ENCODE data around the gene TEFM. TPM values are rescaled to one million over a fixed set of nuclear protein-coding genes. Genes with fewer than 3 reads are reported as not detected.

Gene TEFM, protein sequence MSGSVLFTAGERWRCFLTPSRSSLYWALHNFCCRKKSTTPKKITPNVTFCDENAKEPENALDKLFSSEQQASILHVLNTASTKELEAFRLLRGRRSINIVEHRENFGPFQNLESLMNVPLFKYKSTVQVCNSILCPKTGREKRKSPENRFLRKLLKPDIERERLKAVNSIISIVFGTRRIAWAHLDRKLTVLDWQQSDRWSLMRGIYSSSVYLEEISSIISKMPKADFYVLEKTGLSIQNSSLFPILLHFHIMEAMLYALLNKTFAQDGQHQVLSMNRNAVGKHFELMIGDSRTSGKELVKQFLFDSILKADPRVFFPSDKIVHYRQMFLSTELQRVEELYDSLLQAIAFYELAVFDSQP
- 13.6 and 18.4 TPM in 2 replicates for total RNA-seq (2014; rRNA removed; shearing (Covaris generic))

DNA sequence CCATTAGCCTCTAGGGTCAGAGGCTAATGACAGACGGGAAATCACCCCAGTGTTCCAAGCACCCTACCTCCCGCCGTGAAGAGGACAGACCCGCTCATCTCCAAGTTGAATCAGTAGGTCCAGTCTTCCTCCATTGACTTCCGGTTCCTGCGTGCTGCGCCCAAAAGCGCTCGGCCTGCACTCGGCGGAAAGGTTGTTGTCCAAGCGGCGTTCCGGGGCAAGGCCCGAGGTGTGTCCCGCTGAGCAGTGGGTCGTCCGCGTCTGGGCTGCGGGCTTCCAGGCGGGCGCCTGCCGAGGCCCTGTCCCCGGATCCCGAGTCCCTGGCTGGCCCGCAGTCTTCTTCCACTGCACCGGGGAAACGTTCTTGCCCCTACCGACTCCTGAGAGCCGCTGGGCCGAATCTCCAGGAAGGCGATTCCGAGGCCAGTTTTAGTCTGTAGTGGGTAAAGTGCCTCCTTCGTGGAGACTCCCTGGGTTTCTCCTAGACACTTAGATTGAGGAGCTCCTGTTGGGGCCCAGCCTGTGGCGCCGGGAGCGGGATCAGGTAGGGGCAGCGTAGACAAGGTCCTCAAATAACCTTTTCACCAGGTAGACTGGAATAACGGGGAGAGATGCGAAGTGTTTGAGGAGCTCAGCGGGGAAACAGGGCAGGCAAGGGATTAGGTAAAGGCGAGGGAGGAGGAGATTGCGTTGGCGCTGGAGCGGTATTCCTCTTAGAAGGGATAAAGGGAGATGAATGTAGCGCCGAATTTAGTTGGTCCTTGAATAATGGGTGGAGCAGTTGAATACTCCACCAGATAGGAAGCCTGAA, at the start of gene TEFM:
TEFM (minus strand) TSS at position 138 of the 811 bp plus-strand sequence; CDS start at position 98, 40 bp downstream.

GRCh38 chr17:30921544-30922196, 15.6 kb upstream of the TEFM start, which contains the start of gene ADAP2:
Gene ADAP2, plus strand, starts transcription at chr17:30921945. Its CDS starts 70 bp downstream, at chr17:30922015.

Small RNAs within 50 kb of the gene (small RNA-seq; reads per million reads assigned to genes)
- not detected for gene RNU6-298P

Other genes starting within 250 kb of the TEFM start
- 16.2 and 17.9 TPM in 2 replicates for gene CRLF3, start 81.5 kb downstream of the TEFM start, total RNA-seq (2014; rRNA removed; shearing (Covaris generic))
- gene ATAD5, start 74.3 kb downstream of the TEFM start, total RNA-seq (2014; rRNA removed; shearing (Covaris generic)) = 6.9 and 8.6 TPM in 2 replicates
- 0.80 TPM in 1 of 2 replicates, not detected in the other for gene ADAP2, start 15.7 kb upstream of the TEFM start, total RNA-seq (2014; rRNA removed; shearing (Covaris generic))
- 15.0 and 16.4 TPM in 2 replicates for gene RNF135, start 64.8 kb upstream of the TEFM start, total RNA-seq (2014; rRNA removed; shearing (Covaris generic))
- 20.8 and 24.8 TPM in 2 replicates for gene NF1, start 188.7 kb upstream of the TEFM start, total RNA-seq (2014; rRNA removed; shearing (Covaris generic))

Measured in A375 (cell line).